ENCODE results near the gene FMO5.

DNA sequence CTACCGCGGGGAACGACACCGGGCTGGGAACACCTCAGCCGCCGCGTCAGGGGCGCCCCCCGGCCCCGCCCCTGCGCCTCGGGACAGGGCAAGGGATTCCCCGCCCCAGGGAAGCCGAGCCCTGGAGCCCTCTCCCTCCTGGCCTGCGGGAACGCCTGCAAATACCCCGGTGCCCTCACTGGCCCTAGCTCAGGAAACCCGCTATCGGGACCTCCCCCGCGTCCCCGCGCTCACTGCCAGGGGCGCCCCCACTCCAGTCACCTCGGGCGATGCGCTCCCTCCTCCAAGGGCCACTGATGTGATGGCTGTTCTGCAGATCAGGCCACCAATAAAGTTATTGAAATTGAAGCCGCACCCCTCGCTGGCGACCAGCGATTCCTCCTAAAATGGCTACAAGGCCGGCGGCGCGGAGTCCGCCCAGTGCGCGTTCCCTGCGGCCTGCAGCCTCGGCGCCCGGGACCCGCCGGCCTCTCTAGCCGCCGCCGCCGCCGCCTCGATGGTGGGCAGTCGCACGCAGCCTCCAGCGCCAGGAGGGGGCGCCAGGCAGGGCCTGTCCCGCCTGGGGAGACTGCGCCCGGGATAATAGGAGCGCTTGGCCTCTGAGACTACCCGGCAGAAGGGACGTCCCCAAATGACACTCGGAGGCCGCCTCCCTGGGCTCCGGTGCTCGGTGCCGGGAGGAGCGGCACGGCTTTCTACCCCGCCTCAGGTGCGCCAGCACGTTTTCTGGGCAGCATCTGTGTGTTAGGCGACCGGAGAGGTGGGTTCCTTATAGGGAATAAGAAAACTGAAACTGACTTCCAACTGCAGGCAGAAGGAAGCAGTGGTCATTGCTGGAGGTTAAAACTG lies 52.7 kb downstream of the FMO5 start, which contains the start of gene PRKAB2:
- TF ChIP-seq, protein P1, sequence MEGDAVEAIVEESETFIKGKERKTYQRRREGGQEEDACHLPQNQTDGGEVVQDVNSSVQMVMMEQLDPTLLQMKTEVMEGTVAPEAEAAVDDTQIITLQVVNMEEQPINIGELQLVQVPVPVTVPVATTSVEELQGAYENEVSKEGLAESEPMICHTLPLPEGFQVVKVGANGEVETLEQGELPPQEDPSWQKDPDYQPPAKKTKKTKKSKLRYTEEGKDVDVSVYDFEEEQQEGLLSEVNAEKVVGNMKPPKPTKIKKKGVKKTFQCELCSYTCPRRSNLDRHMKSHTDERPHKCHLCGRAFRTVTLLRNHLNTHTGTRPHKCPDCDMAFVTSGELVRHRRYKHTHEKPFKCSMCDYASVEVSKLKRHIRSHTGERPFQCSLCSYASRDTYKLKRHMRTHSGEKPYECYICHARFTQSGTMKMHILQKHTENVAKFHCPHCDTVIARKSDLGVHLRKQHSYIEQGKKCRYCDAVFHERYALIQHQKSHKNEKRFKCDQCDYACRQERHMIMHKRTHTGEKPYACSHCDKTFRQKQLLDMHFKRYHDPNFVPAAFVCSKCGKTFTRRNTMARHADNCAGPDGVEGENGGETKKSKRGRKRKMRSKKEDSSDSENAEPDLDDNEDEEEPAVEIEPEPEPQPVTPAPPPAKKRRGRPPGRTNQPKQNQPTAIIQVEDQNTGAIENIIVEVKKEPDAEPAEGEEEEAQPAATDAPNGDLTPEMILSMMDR (IDR thresholded peaks at IDR 0.05): peak; percentile 68 to 97 (median 92)
- peak in 1 of 2 donors; percentile 80 for TF ChIP-seq POLR2A (IDR thresholded peaks at IDR 0.05)
